ENCODE data around the gene TCEA2. TPM values are rescaled to one million over a fixed set of nuclear protein-coding genes. Genes with fewer than 3 reads are reported as not detected.
A peak's percentile ranks its signal among the peaks of the same experiment; 100 is the strongest.

Gene TCEA2
- total and polyA plus RNA-seq, 2 donors (not counting 1 experiment from before 2014, with no cell fraction given), result 58.1 to 63.9 TPM

DNA sequence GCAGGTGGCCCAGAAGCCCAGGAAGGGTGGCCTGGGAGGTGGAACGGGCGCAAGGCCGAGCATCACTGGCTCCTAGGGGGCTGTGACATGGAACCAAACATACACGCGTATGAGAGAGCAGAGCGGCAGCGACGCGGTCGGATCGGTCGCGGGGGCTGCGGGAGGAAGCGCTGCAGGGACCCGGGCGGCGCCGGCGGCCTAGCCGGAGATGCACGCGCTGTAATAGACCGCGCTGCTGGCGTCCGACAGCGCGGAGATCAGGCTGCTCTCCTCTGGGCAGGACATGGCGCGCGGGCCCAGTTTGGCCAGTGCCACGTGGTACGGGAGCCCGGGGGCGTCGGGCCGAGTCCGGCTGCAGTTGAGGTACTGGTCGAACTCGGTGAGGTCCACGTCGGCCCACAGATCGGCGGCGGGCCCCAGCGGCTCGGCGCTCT is 15.0 kb upstream of the TCEA2 start:
- WGBS (ENCODE audit: insufficient coverage), result 66% methylated on average over 49 of the region's 49 CpGs
- POLR2A ChIA-PET, result interaction anchor here (0.6 kb wide), 1 partner anchor 522 kb away, joined by 3 read pairs; no protein-coding TSS in a partner anchor
- Histone ChIP-seq H3K27ac (ENCODE audit: low read length in 2 of 2) (no peak overlapping the region), H3K79me2 (ENCODE audit: control insufficient read depth, insufficient read depth, low read length) (no peaks in the 10 kb centered on the region), H2AFZ (ENCODE audit: insufficient read depth, low read depth, low read length, poor library complexity, severe bottlenecking) (no peak overlapping the region), H4K20me1 (ENCODE audit: control insufficient read depth, insufficient read depth, low read length, poor library complexity, severe bottlenecking) (no peaks in the 10 kb centered on the region), H3K4me3 (ENCODE audit: control extremely low read depth in 1 of 5, extremely low read depth in 1 of 5, insufficient read depth in 1 of 5, low read depth in 2 of 5, low read length in 4 of 5) (no peak overlapping the region), H3K4me2 (replicated peaks; ENCODE audit: low read depth, low read length, poor library complexity, severe bottlenecking) (peak overlapping the region; percentile 35), H3K4me1 (ENCODE audit: control insufficient read depth in 2 of 2, insufficient read depth in 2 of 2, low read length in 2 of 2) (peaks cover 9 to 11% of the 10 kb centered on the region in 2 donors), H3K9me3 (ENCODE audit: control extremely low read depth in 1 of 3, control insufficient read depth in 2 of 3, insufficient read depth in 1 of 3, low read length in 2 of 3) (peaks cover 0 to 10% (median 0%) of the 10 kb centered on the region in 3 donors), H3K9ac (ENCODE audit: low read length) (no peak overlapping the region), H3K36me3 (replicated peaks in 1 of 2; ENCODE audit: control extremely low read depth in 1 of 2, control insufficient read depth in 1 of 2, extremely low read depth in 1 of 2, insufficient read depth in 2 of 2, low read length in 1 of 2) (no peaks in the 10 kb centered on the region), H3K27me3 (replicated peaks in 1 of 4; ENCODE audit: control extremely low read depth in 1 of 4, control insufficient read depth in 3 of 4, insufficient read depth in 4 of 4, low read length in 3 of 4) (peaks cover 0 to 55% (median 23%) of the 10 kb centered on the region in 4 experiments)
- peaks cover 39% of the 10 kb centered on the region for H3K27me3 Mint-ChIP-seq
- intact Hi-C loops (cut with micrococcal nuclease), result no loop called here
- no peak for TF ChIP-seq EZH2 (IDR thresholded peaks at IDR 0.05; ENCODE audit: borderline replicate concordance, insufficient read depth, low read depth, low read length, poor library complexity, severe bottlenecking)
- TF ChIP-seq, protein P1, sequence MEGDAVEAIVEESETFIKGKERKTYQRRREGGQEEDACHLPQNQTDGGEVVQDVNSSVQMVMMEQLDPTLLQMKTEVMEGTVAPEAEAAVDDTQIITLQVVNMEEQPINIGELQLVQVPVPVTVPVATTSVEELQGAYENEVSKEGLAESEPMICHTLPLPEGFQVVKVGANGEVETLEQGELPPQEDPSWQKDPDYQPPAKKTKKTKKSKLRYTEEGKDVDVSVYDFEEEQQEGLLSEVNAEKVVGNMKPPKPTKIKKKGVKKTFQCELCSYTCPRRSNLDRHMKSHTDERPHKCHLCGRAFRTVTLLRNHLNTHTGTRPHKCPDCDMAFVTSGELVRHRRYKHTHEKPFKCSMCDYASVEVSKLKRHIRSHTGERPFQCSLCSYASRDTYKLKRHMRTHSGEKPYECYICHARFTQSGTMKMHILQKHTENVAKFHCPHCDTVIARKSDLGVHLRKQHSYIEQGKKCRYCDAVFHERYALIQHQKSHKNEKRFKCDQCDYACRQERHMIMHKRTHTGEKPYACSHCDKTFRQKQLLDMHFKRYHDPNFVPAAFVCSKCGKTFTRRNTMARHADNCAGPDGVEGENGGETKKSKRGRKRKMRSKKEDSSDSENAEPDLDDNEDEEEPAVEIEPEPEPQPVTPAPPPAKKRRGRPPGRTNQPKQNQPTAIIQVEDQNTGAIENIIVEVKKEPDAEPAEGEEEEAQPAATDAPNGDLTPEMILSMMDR (IDR thresholded peaks at IDR 0.05), result no peak
- H3K4me1 Mint-ChIP-seq, result peaks cover 11% of the 10 kb centered on the region
- ATAC-seq (ENCODE audit: low read depth) (no peak), DNase-seq (no peak)
- CTCF ChIA-PET, result no interaction called here
- peak overlapping the region; percentile 7 for H3K4me3 Mint-ChIP-seq
- no peak overlapping the region for H3K27ac Mint-ChIP-seq
- H3K9me3 Mint-ChIP-seq (ENCODE audit: insufficient read depth), result no peaks in the 10 kb centered on the region

DNA sequence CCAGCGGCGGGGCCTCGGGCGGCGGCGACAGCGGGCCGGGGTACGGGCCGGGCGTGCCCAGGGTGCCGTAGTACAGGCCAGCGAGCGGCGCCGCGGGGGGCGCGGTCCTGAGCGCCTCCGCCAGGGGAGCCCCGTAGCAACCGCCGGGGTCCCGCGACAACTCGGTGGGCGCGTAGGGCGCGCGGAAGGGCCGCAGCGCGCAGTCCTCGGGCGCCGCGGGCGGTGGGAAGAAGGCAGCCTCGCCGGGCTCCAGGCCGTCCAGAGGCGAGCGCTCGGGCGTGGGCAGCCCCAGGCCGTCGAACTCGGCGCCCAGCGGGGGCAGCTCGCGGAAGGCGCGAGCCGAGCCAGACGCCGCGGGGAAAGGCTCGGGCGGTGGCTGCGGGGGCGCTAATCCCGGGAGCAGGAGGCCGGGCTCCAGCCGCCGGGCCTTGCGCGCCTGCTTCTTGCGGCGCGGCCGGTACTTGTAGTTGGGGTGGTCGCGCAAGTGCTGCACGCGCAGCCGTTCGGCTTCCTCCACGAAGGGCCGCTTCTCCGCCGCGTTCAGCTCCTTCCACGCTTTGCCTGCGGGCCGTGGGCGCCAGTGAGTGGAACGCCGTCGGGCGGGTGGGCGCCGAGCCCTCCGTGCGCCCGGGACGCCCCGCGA is 14.5 kb upstream of the TCEA2 start:
- no peak overlapping the region for H2AFZ ChIP-seq (ENCODE audit: insufficient read depth, low read depth, low read length, poor library complexity, severe bottlenecking)
- no peak overlapping the region for H3K4me3 Mint-ChIP-seq
- H3K27me3 Mint-ChIP-seq, result peaks cover 42% of the 10 kb centered on the region
- no peaks in the 10 kb centered on the region for H3K36me3 ChIP-seq (replicated peaks in 1 of 2; ENCODE audit: control extremely low read depth in 1 of 2, control insufficient read depth in 1 of 2, extremely low read depth in 1 of 2, insufficient read depth in 2 of 2, low read length in 1 of 2)
- no peak overlapping the region for H3K27ac Mint-ChIP-seq
- ATAC-seq (ENCODE audit: low read depth), result no peak
- no peaks in the 10 kb centered on the region for H4K20me1 ChIP-seq (ENCODE audit: control insufficient read depth, insufficient read depth, low read length, poor library complexity, severe bottlenecking)
- H3K4me2 ChIP-seq (replicated peaks; ENCODE audit: low read depth, low read length, poor library complexity, severe bottlenecking), result peak overlapping the region; percentile 35
- no peak overlapping the region for H3K9ac ChIP-seq (ENCODE audit: low read length)
- no peaks in the 10 kb centered on the region for H3K9me3 Mint-ChIP-seq (ENCODE audit: insufficient read depth)
- no peaks in the 10 kb centered on the region for H3K79me2 ChIP-seq (ENCODE audit: control insufficient read depth, insufficient read depth, low read length)
- ChIA-PET POLR2A (no interaction called here), CTCF (interaction anchor here (1.0 kb wide), 1 partner anchor 10 kb away, joined by 3 read pairs; no protein-coding TSS in a partner anchor)
- intact Hi-C loops (cut with micrococcal nuclease), result no loop called here
- H3K4me1 Mint-ChIP-seq, result peaks cover 8% of the 10 kb centered on the region
- 35% methylated on average over 90 of the region's 101 CpGs for WGBS (ENCODE audit: insufficient coverage)
- H3K4me1 ChIP-seq (ENCODE audit: control insufficient read depth in 2 of 2, insufficient read depth in 2 of 2, low read length in 2 of 2), result peaks cover 9 to 11% of the 10 kb centered on the region in 2 donors
- no peak overlapping the region for H3K27ac ChIP-seq (ENCODE audit: low read length in 2 of 2)
- H3K4me3 ChIP-seq (ENCODE audit: control extremely low read depth in 1 of 5, extremely low read depth in 1 of 5, insufficient read depth in 1 of 5, low read depth in 2 of 5, low read length in 4 of 5), result no peak overlapping the region
- TF ChIP-seq EZH2 (IDR thresholded peaks at IDR 0.05; ENCODE audit: borderline replicate concordance, insufficient read depth, low read depth, low read length, poor library complexity, severe bottlenecking), result no peak
- TF ChIP-seq, protein P1 (IDR thresholded peaks at IDR 0.05), result no peak
- H3K27me3 ChIP-seq (replicated peaks in 1 of 4; ENCODE audit: control extremely low read depth in 1 of 4, control insufficient read depth in 3 of 4, insufficient read depth in 4 of 4, low read length in 3 of 4), result peaks cover 0 to 59% (median 24%) of the 10 kb centered on the region in 4 experiments
- DNase-seq, result no peak
- H3K9me3 ChIP-seq (ENCODE audit: control extremely low read depth in 1 of 3, control insufficient read depth in 2 of 3, insufficient read depth in 1 of 3, low read length in 2 of 3), result peaks cover 0 to 10% (median 0%) of the 10 kb centered on the region in 3 donors

All from B cell (primary cell).